ENCODE measurements around the gene ACOXL.

- TF ChIP-seq, protein P1, sequence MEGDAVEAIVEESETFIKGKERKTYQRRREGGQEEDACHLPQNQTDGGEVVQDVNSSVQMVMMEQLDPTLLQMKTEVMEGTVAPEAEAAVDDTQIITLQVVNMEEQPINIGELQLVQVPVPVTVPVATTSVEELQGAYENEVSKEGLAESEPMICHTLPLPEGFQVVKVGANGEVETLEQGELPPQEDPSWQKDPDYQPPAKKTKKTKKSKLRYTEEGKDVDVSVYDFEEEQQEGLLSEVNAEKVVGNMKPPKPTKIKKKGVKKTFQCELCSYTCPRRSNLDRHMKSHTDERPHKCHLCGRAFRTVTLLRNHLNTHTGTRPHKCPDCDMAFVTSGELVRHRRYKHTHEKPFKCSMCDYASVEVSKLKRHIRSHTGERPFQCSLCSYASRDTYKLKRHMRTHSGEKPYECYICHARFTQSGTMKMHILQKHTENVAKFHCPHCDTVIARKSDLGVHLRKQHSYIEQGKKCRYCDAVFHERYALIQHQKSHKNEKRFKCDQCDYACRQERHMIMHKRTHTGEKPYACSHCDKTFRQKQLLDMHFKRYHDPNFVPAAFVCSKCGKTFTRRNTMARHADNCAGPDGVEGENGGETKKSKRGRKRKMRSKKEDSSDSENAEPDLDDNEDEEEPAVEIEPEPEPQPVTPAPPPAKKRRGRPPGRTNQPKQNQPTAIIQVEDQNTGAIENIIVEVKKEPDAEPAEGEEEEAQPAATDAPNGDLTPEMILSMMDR (IDR thresholded peaks at IDR 0.05): no peak
- no peak for TF ChIP-seq POLR2A (IDR thresholded peaks at IDR 0.05)
Measured at GRCh38 chr2:110772383-110772755, 40.0 kb downstream of the ACOXL start.
